Vagina (tissue), 2 donors: ENCODE measurements around the gene TTC23L.

Experiments used
- POLR2A ChIP-seq, 2 donors: fragments of 450-650 bp; IDR thresholded peaks; one replicate each; pipeline ENCODE4 v1.6.1; 2017; ENCODE audit warnings: antibody characterized with exemption in 2 of 2, mild to moderate bottlenecking in 2 of 2, moderate library complexity in 2 of 2
- TF ChIP-seq, protein P1 (sequence below), 3 experiments: fragments of 450-650 bp in 2 of 3; fragments of 200-600 bp in 1 of 3; sonication (generic) in 1 of 3; IDR thresholded peaks; one replicate each; pipeline ENCODE4 v1.5.1; 2017 to 2019; ENCODE audit warnings: antibody characterized with exemption in 3 of 3, mild to moderate bottlenecking in 2 of 3, moderate library complexity in 2 of 3

DNA sequence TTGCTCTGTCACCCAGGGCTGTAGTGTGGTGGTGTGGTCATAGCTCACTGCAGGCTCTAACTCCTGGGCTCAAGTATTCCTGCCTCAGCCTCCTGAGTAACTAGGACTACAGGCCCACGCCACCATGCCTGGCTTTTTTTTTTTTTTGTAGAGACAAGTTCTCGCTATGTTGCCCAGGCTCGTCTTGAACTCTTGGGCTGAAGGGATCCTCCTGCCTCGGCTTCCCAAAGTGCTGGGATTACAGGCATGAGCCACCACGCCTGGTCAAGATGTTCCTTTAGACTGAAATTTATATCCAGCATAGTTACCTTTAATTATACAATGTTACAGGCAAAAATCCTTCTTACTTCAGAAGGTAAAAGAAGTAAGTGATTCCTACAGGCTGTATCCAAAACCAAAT, 88.8 kb downstream of the TTC23L start:
- TF ChIP-seq, protein P1, sequence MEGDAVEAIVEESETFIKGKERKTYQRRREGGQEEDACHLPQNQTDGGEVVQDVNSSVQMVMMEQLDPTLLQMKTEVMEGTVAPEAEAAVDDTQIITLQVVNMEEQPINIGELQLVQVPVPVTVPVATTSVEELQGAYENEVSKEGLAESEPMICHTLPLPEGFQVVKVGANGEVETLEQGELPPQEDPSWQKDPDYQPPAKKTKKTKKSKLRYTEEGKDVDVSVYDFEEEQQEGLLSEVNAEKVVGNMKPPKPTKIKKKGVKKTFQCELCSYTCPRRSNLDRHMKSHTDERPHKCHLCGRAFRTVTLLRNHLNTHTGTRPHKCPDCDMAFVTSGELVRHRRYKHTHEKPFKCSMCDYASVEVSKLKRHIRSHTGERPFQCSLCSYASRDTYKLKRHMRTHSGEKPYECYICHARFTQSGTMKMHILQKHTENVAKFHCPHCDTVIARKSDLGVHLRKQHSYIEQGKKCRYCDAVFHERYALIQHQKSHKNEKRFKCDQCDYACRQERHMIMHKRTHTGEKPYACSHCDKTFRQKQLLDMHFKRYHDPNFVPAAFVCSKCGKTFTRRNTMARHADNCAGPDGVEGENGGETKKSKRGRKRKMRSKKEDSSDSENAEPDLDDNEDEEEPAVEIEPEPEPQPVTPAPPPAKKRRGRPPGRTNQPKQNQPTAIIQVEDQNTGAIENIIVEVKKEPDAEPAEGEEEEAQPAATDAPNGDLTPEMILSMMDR (IDR thresholded peaks at IDR 0.05) = no peak
- no peak for TF ChIP-seq POLR2A (IDR thresholded peaks at IDR 0.05)
